ENCODE measurements around the gene GSPT1.

GSPT1 gene

GRCh38 chr16:11886881-11887280 lies 28.9 kb downstream of the GSPT1 start:
- Histone ChIP-seq H3K9me3 (ENCODE audit: control insufficient read depth, low read length) (no peaks in the 10 kb centered on the region), H3K4me1 (ENCODE audit: control insufficient read depth, insufficient read depth, low read length) (no peaks in the 10 kb centered on the region), H3K27me3 (ENCODE audit: control insufficient read depth, insufficient read depth, low read length, poor library complexity, severe bottlenecking) (no peaks in the 10 kb centered on the region), H3K4me3 (ENCODE audit: insufficient read depth, low read depth, low read length) (no peak overlapping the region), H3K27ac (ENCODE audit: insufficient read depth, low read depth, low read length, poor library complexity, severe bottlenecking) (no peak overlapping the region), H3K36me3 (ENCODE audit: control insufficient read depth, insufficient read depth, low read length) (peaks cover 17% of the 10 kb centered on the region)
- WGBS, 2 experiments, result 97 to 99% methylated on average over 6 of the region's 6 CpGs

- H3K4me3 ChIP-seq (ENCODE audit: insufficient read depth, low read depth, low read length), result no peak overlapping the region
- H3K27ac ChIP-seq (ENCODE audit: insufficient read depth, low read depth, low read length, poor library complexity, severe bottlenecking), result no peak overlapping the region
- H3K4me1 ChIP-seq (ENCODE audit: control insufficient read depth, insufficient read depth, low read length), result no peaks in the 10 kb centered on the region
- H3K9me3 ChIP-seq (ENCODE audit: control insufficient read depth, low read length), result no peaks in the 10 kb centered on the region
- peaks cover 24% of the 10 kb centered on the region for H3K36me3 ChIP-seq (ENCODE audit: control insufficient read depth, insufficient read depth, low read length)
- WGBS, 2 experiments, result 92 to 95% methylated on average over 4 to 5 of the region's 5 CpGs
- H3K27me3 ChIP-seq (ENCODE audit: control insufficient read depth, insufficient read depth, low read length, poor library complexity, severe bottlenecking), result no peaks in the 10 kb centered on the region
These were observed 31.7 kb downstream of the GSPT1 start for GRCh38 chr16:11884035-11884434.

GRCh38 chr16:11880007-11880406 lies 35.7 kb downstream of the GSPT1 start:
- Histone ChIP-seq H3K27me3 (ENCODE audit: control insufficient read depth, insufficient read depth, low read length, poor library complexity, severe bottlenecking) (no peaks in the 10 kb centered on the region), H3K27ac (ENCODE audit: insufficient read depth, low read depth, low read length, poor library complexity, severe bottlenecking) (no peak overlapping the region), H3K9me3 (ENCODE audit: control insufficient read depth, low read length) (no peaks in the 10 kb centered on the region), H3K36me3 (ENCODE audit: control insufficient read depth, insufficient read depth, low read length) (peaks cover 29% of the 10 kb centered on the region), H3K4me3 (ENCODE audit: insufficient read depth, low read depth, low read length) (no peak overlapping the region), H3K4me1 (ENCODE audit: control insufficient read depth, insufficient read depth, low read length) (no peaks in the 10 kb centered on the region)
- WGBS, 2 experiments, result 96 to 97% methylated on average over 5 of the region's 5 CpGs

DNA sequence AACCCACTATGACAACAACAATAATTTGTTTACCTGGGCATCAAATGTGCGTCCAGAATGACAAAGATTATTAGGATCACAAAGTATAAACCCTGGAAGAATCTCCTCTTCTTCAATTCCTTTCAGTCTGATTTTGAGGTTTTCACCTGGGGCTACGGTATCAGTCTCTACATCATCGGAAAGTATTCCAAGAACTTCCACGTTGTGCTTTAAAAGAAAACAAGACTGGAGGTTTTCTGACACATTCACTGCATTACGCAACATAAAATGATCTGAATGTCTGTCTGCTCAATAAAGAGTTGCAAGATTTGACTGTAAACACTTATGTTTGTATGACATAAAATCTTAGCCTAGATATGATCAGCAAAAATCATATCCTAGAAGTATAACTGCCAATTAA lies 38.4 kb downstream of the GSPT1 start:
- 95 to 98% methylated on average over 5 of the region's 5 CpGs for WGBS, 2 experiments
- Histone ChIP-seq H3K27me3 (ENCODE audit: control insufficient read depth, insufficient read depth, low read length, poor library complexity, severe bottlenecking) (no peaks in the 10 kb centered on the region), H3K27ac (ENCODE audit: insufficient read depth, low read depth, low read length, poor library complexity, severe bottlenecking) (no peak overlapping the region), H3K9me3 (ENCODE audit: control insufficient read depth, low read length) (no peaks in the 10 kb centered on the region), H3K4me3 (ENCODE audit: insufficient read depth, low read depth, low read length) (no peak overlapping the region), H3K4me1 (ENCODE audit: control insufficient read depth, insufficient read depth, low read length) (no peaks in the 10 kb centered on the region), H3K36me3 (ENCODE audit: control insufficient read depth, insufficient read depth, low read length) (peaks cover 35% of the 10 kb centered on the region)

- no peak overlapping the region for H3K4me3 ChIP-seq (ENCODE audit: insufficient read depth, low read depth, low read length)
- WGBS, 2 experiments, result 94 to 97% methylated on average over 12 of the region's 12 CpGs
- H3K36me3 ChIP-seq (ENCODE audit: control insufficient read depth, insufficient read depth, low read length), result peaks cover 26% of the 10 kb centered on the region
- no peaks in the 10 kb centered on the region for H3K9me3 ChIP-seq (ENCODE audit: control insufficient read depth, low read length)
- H3K4me1 ChIP-seq (ENCODE audit: control insufficient read depth, insufficient read depth, low read length), result no peaks in the 10 kb centered on the region
- no peaks in the 10 kb centered on the region for H3K27me3 ChIP-seq (ENCODE audit: control insufficient read depth, insufficient read depth, low read length, poor library complexity, severe bottlenecking)
- no peak overlapping the region for H3K27ac ChIP-seq (ENCODE audit: insufficient read depth, low read depth, low read length, poor library complexity, severe bottlenecking)
These were observed 39.5 kb downstream of the GSPT1 start for GRCh38 chr16:11876306-11876705.

GRCh38 chr16:11875721-11876120 lies 40.0 kb downstream of the GSPT1 start:
- WGBS, 2 experiments, result 96 to 98% methylated on average over 5 of the region's 5 CpGs
- H3K36me3 ChIP-seq (ENCODE audit: control insufficient read depth, insufficient read depth, low read length), result peaks cover 22% of the 10 kb centered on the region
- no peak overlapping the region for H3K27ac ChIP-seq (ENCODE audit: insufficient read depth, low read depth, low read length, poor library complexity, severe bottlenecking)
- no peaks in the 10 kb centered on the region for H3K9me3 ChIP-seq (ENCODE audit: control insufficient read depth, low read length)
- no peaks in the 10 kb centered on the region for H3K4me1 ChIP-seq (ENCODE audit: control insufficient read depth, insufficient read depth, low read length)
- no peak overlapping the region for H3K4me3 ChIP-seq (ENCODE audit: insufficient read depth, low read depth, low read length)
- no peaks in the 10 kb centered on the region for H3K27me3 ChIP-seq (ENCODE audit: control insufficient read depth, insufficient read depth, low read length, poor library complexity, severe bottlenecking)

GRCh38 chr16:11871193-11871592 lies 44.6 kb downstream of the GSPT1 start:
- peaks cover 14% of the 10 kb centered on the region for H3K36me3 ChIP-seq (ENCODE audit: control insufficient read depth, insufficient read depth, low read length)
- WGBS, 2 experiments, result 61 to 65% methylated on average over 7 of the region's 7 CpGs

GRCh38 chr16:11870399-11870798 lies 45.4 kb downstream of the GSPT1 start:
- Histone ChIP-seq H3K27me3 (ENCODE audit: control insufficient read depth, insufficient read depth, low read length, poor library complexity, severe bottlenecking) (no peaks in the 10 kb centered on the region), H3K9me3 (ENCODE audit: control insufficient read depth, low read length) (no peaks in the 10 kb centered on the region), H3K4me3 (ENCODE audit: insufficient read depth, low read depth, low read length) (no peak overlapping the region), H3K4me1 (ENCODE audit: control insufficient read depth, insufficient read depth, low read length) (no peaks in the 10 kb centered on the region), H3K36me3 (ENCODE audit: control insufficient read depth, insufficient read depth, low read length) (peaks cover 12% of the 10 kb centered on the region), H3K27ac (ENCODE audit: insufficient read depth, low read depth, low read length, poor library complexity, severe bottlenecking) (no peak overlapping the region)
- 95 to 96% methylated on average over 3 of the region's 3 CpGs for WGBS, 2 experiments

More at GRCh38 chr16:11871193-11871592, 44.6 kb downstream of the GSPT1 start:
- no peak overlapping the region for H3K4me3 ChIP-seq (ENCODE audit: insufficient read depth, low read depth, low read length)
- no peaks in the 10 kb centered on the region for H3K27me3 ChIP-seq (ENCODE audit: control insufficient read depth, insufficient read depth, low read length, poor library complexity, severe bottlenecking)
- no peak overlapping the region for H3K27ac ChIP-seq (ENCODE audit: insufficient read depth, low read depth, low read length, poor library complexity, severe bottlenecking)
- H3K9me3 ChIP-seq (ENCODE audit: control insufficient read depth, low read length), result no peaks in the 10 kb centered on the region
- no peaks in the 10 kb centered on the region for H3K4me1 ChIP-seq (ENCODE audit: control insufficient read depth, insufficient read depth, low read length)

- peaks cover 12% of the 10 kb centered on the region for H3K36me3 ChIP-seq (ENCODE audit: control insufficient read depth, insufficient read depth, low read length)
- H3K9me3 ChIP-seq (ENCODE audit: control insufficient read depth, low read length), result no peaks in the 10 kb centered on the region
- H3K27me3 ChIP-seq (ENCODE audit: control insufficient read depth, insufficient read depth, low read length, poor library complexity, severe bottlenecking), result no peaks in the 10 kb centered on the region
- no peak overlapping the region for H3K27ac ChIP-seq (ENCODE audit: insufficient read depth, low read depth, low read length, poor library complexity, severe bottlenecking)
- H3K4me1 ChIP-seq (ENCODE audit: control insufficient read depth, insufficient read depth, low read length), result no peaks in the 10 kb centered on the region
- WGBS, 2 experiments, result 95 to 97% methylated on average over 7 to 8 of the region's 8 CpGs
- H3K4me3 ChIP-seq (ENCODE audit: insufficient read depth, low read depth, low read length), result no peak overlapping the region
These were observed 46.2 kb downstream of the GSPT1 start for GRCh38 chr16:11869353-11870228.

DNA sequence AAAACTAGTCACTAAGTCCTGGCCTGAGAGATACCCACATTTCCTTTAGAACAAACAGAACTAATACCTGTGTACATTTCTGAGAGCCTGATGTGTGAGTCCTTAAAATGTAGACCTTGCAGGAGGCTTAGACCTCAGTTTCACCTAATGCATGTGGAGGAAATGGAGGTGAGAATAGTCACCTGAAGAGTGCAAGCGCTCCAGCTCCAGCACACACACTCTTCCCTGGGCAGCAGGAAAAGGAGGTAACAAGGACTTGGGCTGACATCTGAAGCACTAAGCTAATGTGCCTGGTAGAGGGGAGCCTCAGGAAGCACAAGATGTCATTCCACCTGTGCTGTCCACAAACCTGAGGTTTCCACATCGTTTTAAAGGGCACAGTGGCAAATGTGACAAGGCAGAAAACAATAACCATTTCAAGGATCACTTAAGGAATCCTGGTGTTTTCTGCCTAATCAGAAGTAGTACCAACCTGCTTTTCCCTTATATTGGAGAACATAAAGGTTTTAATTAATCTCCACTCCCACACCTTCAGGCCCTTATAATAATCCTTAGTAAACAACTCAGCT lies 47.3 kb downstream of the GSPT1 start:
- Histone ChIP-seq H3K4me3 (ENCODE audit: insufficient read depth, low read depth, low read length) (no peak overlapping the region), H3K27me3 (ENCODE audit: control insufficient read depth, insufficient read depth, low read length, poor library complexity, severe bottlenecking) (no peaks in the 10 kb centered on the region), H3K27ac (ENCODE audit: insufficient read depth, low read depth, low read length, poor library complexity, severe bottlenecking) (no peak overlapping the region), H3K4me1 (ENCODE audit: control insufficient read depth, insufficient read depth, low read length) (no peaks in the 10 kb centered on the region), H3K9me3 (ENCODE audit: control insufficient read depth, low read length) (no peaks in the 10 kb centered on the region), H3K36me3 (ENCODE audit: control insufficient read depth, insufficient read depth, low read length) (peaks cover 4% of the 10 kb centered on the region)
- 88 to 94% methylated on average over 2 of the region's 2 CpGs for WGBS, 2 experiments

Data from ectodermal cell (in vitro differentiated cells).